HepG2 (cell line): Measurements from ENCODE around the gene ATAD3A. TPM values are rescaled to one million over a fixed set of nuclear protein-coding genes. Genes with fewer than 3 reads are reported as not detected.

Source experiments
- ELF1 ChIP-seq: sonication (generic); formaldehyde crosslinking; IDR thresholded peaks from 2 replicates; pipeline ENCODE4 v1.4.0; 2020; ENCODE audit warnings: missing genetic modification reagents
- GTF3A ChIP-seq: sonication (generic); formaldehyde crosslinking; conservative IDR thresholded peaks from 2 replicates; pipeline ENCODE4 v1.4.0; 2020; ENCODE audit warnings: mild to moderate bottlenecking, missing genetic modification reagents
- HCFC1 ChIP-seq: fragments of 150-350 bp; IDR thresholded peaks from 2 replicates; pipeline ENCODE4 v1.6.1; 2014; ENCODE audit warnings: low read depth, low read length
- IKZF1 ChIP-seq: fragments of 450-650 bp; IDR thresholded peaks from 2 replicates; pipeline ENCODE4 v1.7.1; 2016
- KDM2A ChIP-seq: sonication (generic); formaldehyde crosslinking; IDR thresholded peaks from 2 replicates; pipeline ENCODE4 v1.4.0; 2020; ENCODE audit warnings: low read depth, missing genetic modification reagents, borderline replicate concordance
- KLF12 ChIP-seq: sonication (generic); formaldehyde crosslinking; IDR thresholded peaks from 2 replicates; pipeline ENCODE4 v1.4.0; 2020; ENCODE audit warnings: missing genetic modification reagents, borderline replicate concordance
- MEIS1 ChIP-seq: sonication (generic); formaldehyde crosslinking; IDR thresholded peaks from 2 replicates; pipeline ENCODE4 v1.9.0; 2021; ENCODE audit warnings: mild to moderate bottlenecking, missing genetic modification reagents, moderate library complexity, borderline replicate concordance
- NFE2L2 ChIP-seq: fragments of 150-350 bp; IDR thresholded peaks from 2 replicates; pipeline ENCODE4 v1.6.1; 2014; ENCODE audit warnings: low read length
- RXRB ChIP-seq: IDR thresholded peaks from 2 replicates; pipeline ENCODE4 v1.6.1; 2016; ENCODE audit warnings: borderline replicate concordance, missing genetic modification reagents, missing compliant biosample characterization
- SIN3B ChIP-seq: fragments of 150-350 bp; IDR thresholded peaks from 2 replicates; pipeline ENCODE4 v1.6.1; 2014; ENCODE audit warnings: low read length
- SOX6 ChIP-seq, 2 experiments: fragments of 450-650 bp in 1 of 2; sonication (generic) in 1 of 2; formaldehyde crosslinking in 1 of 2; IDR thresholded peaks; 2 replicates each; pipeline versions ENCODE4 v1.4.0 to v1.6.1; 2017 to 2020; ENCODE audit warnings: antibody characterized with exemption in 1 of 2, mild to moderate bottlenecking in 1 of 2, missing genetic modification reagents in 1 of 2
- TCF12 ChIP-seq, 2 experiments: fragments of 450-650 bp in 1 of 2; sonication (generic) in 1 of 2; formaldehyde crosslinking in 1 of 2; IDR thresholded peaks; 2 replicates each; pipeline versions ENCODE4 v1.6.1 to v1.8.0; 2017 to 2022; ENCODE audit warnings: antibody characterized with exemption in 1 of 2, mild to moderate bottlenecking in 1 of 2, missing genetic modification reagents in 1 of 2, moderate library complexity in 1 of 2
- TEAD3 ChIP-seq: optimal IDR thresholded peaks from 2 replicates; pipeline ENCODE3; 2016; ENCODE audit warnings: borderline replicate concordance
- YEATS2 ChIP-seq: sonication (generic); formaldehyde crosslinking; IDR thresholded peaks from 2 replicates; pipeline ENCODE4 v1.4.0; 2020; ENCODE audit warnings: missing genetic modification reagents, borderline replicate concordance
- ZBTB20 ChIP-seq: sonication (generic); formaldehyde crosslinking; IDR thresholded peaks from 2 replicates; pipeline ENCODE4 v1.8.1; 2023; ENCODE audit warnings: missing genetic modification reagents, low read depth, mild to moderate bottlenecking, borderline replicate concordance
- ZNF138 ChIP-seq: sonication (generic); formaldehyde crosslinking; IDR thresholded peaks from 2 replicates; pipeline ENCODE4 v1.5.0; 2020; ENCODE audit warnings: mild to moderate bottlenecking, low read depth, missing genetic modification reagents
- ZNF225 ChIP-seq: sonication (generic); formaldehyde crosslinking; IDR thresholded peaks from 2 replicates; pipeline ENCODE4 v1.4.0; 2020; ENCODE audit warnings: mild to moderate bottlenecking, missing genetic modification reagents
- ZNF24 ChIP-seq: fragments of 450-650 bp; IDR thresholded peaks from 2 replicates; pipeline ENCODE4 v1.6.1; 2017; ENCODE audit warnings: antibody characterized with exemption, mild to moderate bottlenecking
- ZNF264 ChIP-seq: sonication (generic); formaldehyde crosslinking; IDR thresholded peaks from 2 replicates; pipeline ENCODE4 v1.4.0; 2020; ENCODE audit warnings: missing genetic modification reagents
- ZNF431 ChIP-seq: sonication (generic); formaldehyde crosslinking; IDR thresholded peaks from 2 replicates; pipeline ENCODE4 v1.9.0; 2022; ENCODE audit warnings: missing genetic modification reagents, low read depth, mild to moderate bottlenecking, borderline replicate concordance
- ZNF563 ChIP-seq: sonication (generic); formaldehyde crosslinking; IDR thresholded peaks from 2 replicates; pipeline ENCODE4 v1.8.0; 2022; ENCODE audit warnings: mild to moderate bottlenecking, moderate library complexity, missing genetic modification reagents
- polyA plus RNA-seq, 8 experiments: library from polyadenylated mRNA; depleted of rRNA in 3 of 8; stranded (reverse) in 7 of 8; unstranded in 1 of 8; fragments of >200 nt; fragmentation: Illumina TruSeq in 4 of 8; extraction: Trizol in 4 of 8; gene quantifications; 2 replicates each; pipeline versions ENCODE4 v1.2.1 to v1.2.3, GENCODE V29; 2011 to 2016; ENCODE audit warnings: low read depth in 4 of 8, missing spikeins in 1 of 8, mixed read lengths in 1 of 8; ENCODE audit not compliant: insufficient read depth in 1 of 8
- total RNA-seq, 5 experiments: library from RNA; depleted of rRNA; stranded (reverse); fragments of >200 nt; fragmentation: Illumina TruSeq; extraction: Trizol; gene quantifications; 2 replicates each; pipeline ENCODE4 v1.2.3, GENCODE V29; 2016; ENCODE audit warnings: low read depth in 1 of 5
- TF ChIP-seq, protein P1 (sequence below): sonication (generic); formaldehyde crosslinking; conservative IDR thresholded peaks from 2 replicates; pipeline ENCODE4 v1.4.0; 2020; ENCODE audit warnings: missing genetic modification reagents
- TF ChIP-seq, protein P2 (sequence below): sonication (generic); formaldehyde crosslinking; conservative IDR thresholded peaks from 2 replicates; pipeline ENCODE4 v1.4.0; 2020; ENCODE audit warnings: missing genetic modification reagents
- TF ChIP-seq, protein P3 (sequence below): sonication (generic); formaldehyde crosslinking; IDR thresholded peaks from 2 replicates; pipeline ENCODE4 v1.8.0; 2022; ENCODE audit warnings: missing genetic modification reagents, mild to moderate bottlenecking, borderline replicate concordance

Gene ATAD3A
- total and polyA plus RNA-seq, 2 of the 13 experiments (the other 11 are each of a cell fraction or from before 2014, with no cell fraction given): 10.6 to 49.0 TPM

GRCh38 chr1:1511533-1512285, at the start of gene ATAD3A (continued):
- TF ChIP-seq ZNF225 (CRISPR knock-in tag): peak; percentile 51; the same call in 1 of the 2 replicates
- peak; percentile 51; the same call in 1 of the 2 replicates for TF ChIP-seq ZNF138
- TF ChIP-seq KDM2A (CRISPR knock-in tag): peak; percentile 93
- TF ChIP-seq RXRB (CRISPR knock-in tag): peak; percentile 66; the same call in 1 of the 2 replicates
- TF ChIP-seq ZNF24: no peak
- peak; percentile 70 for TF ChIP-seq TEAD3 (CRISPR knock-in tag)
- TF ChIP-seq ZBTB20: peak; percentile 70; the same call in 1 of the 2 replicates
- TF ChIP-seq SOX6 (IDR thresholded peaks at IDR 0.05): no peak
- peak; percentile 67 for TF ChIP-seq SOX6 (CRISPR knock-in tag; IDR thresholded peaks at IDR 0.05)
- TF ChIP-seq, protein P1, sequence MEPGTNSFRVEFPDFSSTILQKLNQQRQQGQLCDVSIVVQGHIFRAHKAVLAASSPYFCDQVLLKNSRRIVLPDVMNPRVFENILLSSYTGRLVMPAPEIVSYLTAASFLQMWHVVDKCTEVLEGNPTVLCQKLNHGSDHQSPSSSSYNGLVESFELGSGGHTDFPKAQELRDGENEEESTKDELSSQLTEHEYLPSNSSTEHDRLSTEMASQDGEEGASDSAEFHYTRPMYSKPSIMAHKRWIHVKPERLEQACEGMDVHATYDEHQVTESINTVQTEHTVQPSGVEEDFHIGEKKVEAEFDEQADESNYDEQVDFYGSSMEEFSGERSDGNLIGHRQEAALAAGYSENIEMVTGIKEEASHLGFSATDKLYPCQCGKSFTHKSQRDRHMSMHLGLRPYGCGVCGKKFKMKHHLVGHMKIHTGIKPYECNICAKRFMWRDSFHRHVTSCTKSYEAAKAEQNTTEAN (CRISPR knock-in tag): no peak
- TF ChIP-seq GTF3A (CRISPR knock-in tag): no peak
- peak; percentile 82 for TF ChIP-seq ELF1
- no peak for TF ChIP-seq IKZF1
- TF ChIP-seq ZNF431 (CRISPR knock-in tag): 0 out of 2 replicates have a peak, but pooled peaks have one; percentile 68
- no peak for TF ChIP-seq MEIS1 (CRISPR knock-in tag)
- TF ChIP-seq NFE2L2: no peak
- TF ChIP-seq ZNF563 (CRISPR knock-in tag): peak; percentile 84; the same call in 1 of the 2 replicates
- TF ChIP-seq, protein P2, sequence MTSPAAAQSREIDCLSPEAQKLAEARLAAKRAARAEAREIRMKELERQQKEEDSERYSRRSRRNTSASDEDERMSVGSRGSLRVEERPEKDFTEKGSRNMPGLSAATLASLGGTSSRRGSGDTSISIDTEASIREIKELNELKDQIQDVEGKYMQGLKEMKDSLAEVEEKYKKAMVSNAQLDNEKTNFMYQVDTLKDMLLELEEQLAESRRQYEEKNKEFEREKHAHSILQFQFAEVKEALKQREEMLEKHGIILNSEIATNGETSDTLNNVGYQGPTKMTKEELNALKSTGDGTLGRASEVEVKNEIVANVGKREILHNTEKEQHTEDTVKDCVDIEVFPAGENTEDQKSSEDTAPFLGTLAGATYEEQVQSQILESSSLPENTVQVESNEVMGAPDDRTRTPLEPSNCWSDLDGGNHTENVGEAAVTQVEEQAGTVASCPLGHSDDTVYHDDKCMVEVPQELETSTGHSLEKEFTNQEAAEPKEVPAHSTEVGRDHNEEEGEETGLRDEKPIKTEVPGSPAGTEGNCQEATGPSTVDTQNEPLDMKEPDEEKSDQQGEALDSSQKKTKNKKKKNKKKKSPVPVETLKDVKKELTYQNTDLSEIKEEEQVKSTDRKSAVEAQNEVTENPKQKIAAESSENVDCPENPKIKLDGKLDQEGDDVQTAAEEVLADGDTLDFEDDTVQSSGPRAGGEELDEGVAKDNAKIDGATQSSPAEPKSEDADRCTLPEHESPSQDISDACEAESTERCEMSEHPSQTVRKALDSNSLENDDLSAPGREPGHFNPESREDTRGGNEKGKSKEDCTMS (CRISPR knock-in tag): no peak
- TF ChIP-seq KLF12 (CRISPR knock-in tag): peak; percentile 65
- no peak for TF ChIP-seq ZNF264 (CRISPR knock-in tag)
- TF ChIP-seq SIN3B: peak; percentile 71
- peak; percentile 68 for TF ChIP-seq HCFC1
- TF ChIP-seq TCF12 (IDR thresholded peaks at IDR 0.05): no peak
- no peak for TF ChIP-seq TCF12 (CRISPR knock-in tag; IDR thresholded peaks at IDR 0.05)
- TF ChIP-seq YEATS2 (CRISPR knock-in tag): peak; percentile 98
- TF ChIP-seq, protein P3, sequence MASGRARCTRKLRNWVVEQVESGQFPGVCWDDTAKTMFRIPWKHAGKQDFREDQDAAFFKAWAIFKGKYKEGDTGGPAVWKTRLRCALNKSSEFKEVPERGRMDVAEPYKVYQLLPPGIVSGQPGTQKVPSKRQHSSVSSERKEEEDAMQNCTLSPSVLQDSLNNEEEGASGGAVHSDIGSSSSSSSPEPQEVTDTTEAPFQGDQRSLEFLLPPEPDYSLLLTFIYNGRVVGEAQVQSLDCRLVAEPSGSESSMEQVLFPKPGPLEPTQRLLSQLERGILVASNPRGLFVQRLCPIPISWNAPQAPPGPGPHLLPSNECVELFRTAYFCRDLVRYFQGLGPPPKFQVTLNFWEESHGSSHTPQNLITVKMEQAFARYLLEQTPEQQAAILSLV (CRISPR knock-in tag): peak; percentile 27; the same call in 1 of the 2 replicates
